Measurements from ENCODE around the gene CENPL. TPM values are rescaled to one million over a fixed set of nuclear protein-coding genes. Genes with fewer than 3 reads are reported as not detected.

The CENPL gene
- total RNA-seq, 1 experiment from 2014 or later: 28.7 TPM

GRCh38 chr1:173823781-173824314 is 835 bp downstream of the CENPL start:
- Histone ChIP-seq H3K27ac (ENCODE audit: low read length) (peak overlapping the region; percentile 99), H3K4me3 (ENCODE audit: low read depth in 2 of 2, low read length in 2 of 2) (peak overlapping the region; percentile 99), H3K27me3 (ENCODE audit: control insufficient read depth, insufficient read depth, low read length) (no peaks in the 10 kb centered on the region), H3K9me3 (ENCODE audit: control insufficient read depth, insufficient read depth, low read depth, low read length) (no peaks in the 10 kb centered on the region), H3K36me3 (ENCODE audit: control insufficient read depth, insufficient read depth, low read length) (peaks cover 4% of the 10 kb centered on the region), H3K4me1 (ENCODE audit: control insufficient read depth, insufficient read depth, low read length) (peaks cover 20% of the 10 kb centered on the region)
- BruUV-seq (replicated peaks): no TSS peak
- DNase-seq (ENCODE audit: low read depth, low spot score) (no peak), ATAC-seq (no peak)
- ChIA-PET CTCF (no interaction called here), POLR2A (interaction anchor here (0.7 kb wide), 1 partner anchor 40 kb away, joined by 3 read pairs; no protein-coding TSS in a partner anchor)
- in situ Hi-C loops (cut with HindIII; ENCODE audit: low pct_unique_long_range_greater_than_20kb, low sequenced_read_pairs) (no loop called here), intact Hi-C loops (cut with micrococcal nuclease; ENCODE audit: unreplicated experiment) (loop anchor here (5.0 kb wide), 1 partner anchor 392 kb away; no protein-coding TSS in a partner anchor)
- TF ChIP-seq POLR2AphosphoS5 (IDR thresholded peaks at IDR 0.05; ENCODE audit: low read depth, low read length) (no peak; the same call in none of the 2 replicates), REST (IDR thresholded peaks at IDR 0.05; ENCODE audit: insufficient read depth in 1 of 2, low read depth in 2 of 2, low read length in 1 of 2) (no peak), TCF7L2 (IDR thresholded peaks at IDR 0.05; ENCODE audit: low read depth, low read length) (no peak), SIN3A (IDR thresholded peaks at IDR 0.05; ENCODE audit: borderline replicate concordance, insufficient read depth, low read depth, low read length) (no peak; the same call in 1 of the 2 replicates), CTCF (IDR thresholded peaks at IDR 0.05) (no peak)

- Histone ChIP-seq H3K27me3 (ENCODE audit: control insufficient read depth, insufficient read depth, low read length) (no peaks in the 10 kb centered on the region), H3K4me3 (ENCODE audit: low read depth in 2 of 2, low read length in 2 of 2) (no peak overlapping the region), H3K9me3 (ENCODE audit: control insufficient read depth, insufficient read depth, low read depth, low read length) (no peaks in the 10 kb centered on the region; the same call in 1 of the 2 replicates), H3K4me1 (ENCODE audit: control insufficient read depth, insufficient read depth, low read length) (peaks cover 16% of the 10 kb centered on the region), H3K27ac (ENCODE audit: low read length) (no peak overlapping the region), H3K36me3 (ENCODE audit: control insufficient read depth, insufficient read depth, low read length) (peaks cover 5% of the 10 kb centered on the region)
- no peak for TF ChIP-seq TCF7L2 (IDR thresholded peaks at IDR 0.05; ENCODE audit: low read depth, low read length)
- TF ChIP-seq SIN3A (IDR thresholded peaks at IDR 0.05; ENCODE audit: borderline replicate concordance, insufficient read depth, low read depth, low read length): no peak
- no peak for TF ChIP-seq CTCF (IDR thresholded peaks at IDR 0.05)
- TF ChIP-seq REST (IDR thresholded peaks at IDR 0.05; ENCODE audit: insufficient read depth in 1 of 2, low read depth in 2 of 2, low read length in 1 of 2): no peak
- no peak for TF ChIP-seq POLR2AphosphoS5 (IDR thresholded peaks at IDR 0.05; ENCODE audit: low read depth, low read length)
- ATAC-seq: no peak
- no TSS peak for BruUV-seq (replicated peaks)
- in situ Hi-C loops (cut with HindIII; ENCODE audit: low pct_unique_long_range_greater_than_20kb, low sequenced_read_pairs): no loop called here
- CTCF ChIA-PET: no interaction called here
- no peak for DNase-seq (ENCODE audit: low read depth, low spot score)
- intact Hi-C loops (cut with micrococcal nuclease; ENCODE audit: unreplicated experiment): loop anchor here (5.0 kb wide), 1 partner anchor 389 kb away; no protein-coding TSS in a partner anchor
- POLR2A ChIA-PET: no interaction called here
These were observed 3.0 kb downstream of the CENPL start for GRCh38 chr1:173821680-173822079.
